ENCODE measurements around the gene KBTBD3. TPM values are rescaled to one million over a fixed set of nuclear protein-coding genes. Genes with fewer than 3 reads are reported as not detected.

KBTBD3 gene
- total and polyA plus RNA-seq, 4 donors, result 2.5 to 22.7 (median 5.2) TPM

GRCh38 chr11:106092446-106092845 lies 15.3 kb upstream of the KBTBD3 start:
- DNase-seq (no peak), ATAC-seq (ENCODE audit: insufficient read depth, low FRiP score) (no peak)
- 96 to 98% methylated on average over 1 of the region's 1 CpG for WGBS, 2 donors
- no peak overlapping the region for H3K9ac ChIP-seq (ENCODE audit: insufficient read depth in 1 of 2, low read length in 2 of 2)
- no peak overlapping the region for H3K4me3 ChIP-seq
- H3K27ac ChIP-seq (ENCODE audit: low read depth in 1 of 2, low read length in 1 of 2), result no peak overlapping the region
- no peaks in the 10 kb centered on the region for H3K9me3 ChIP-seq (ENCODE audit: control insufficient read depth in 4 of 4, insufficient read depth in 3 of 4, low read length in 3 of 4)
- no peaks in the 10 kb centered on the region for H3K27me3 ChIP-seq (ENCODE audit: control insufficient read depth in 3 of 3, insufficient read depth in 3 of 3, low read length in 2 of 3)
- peaks cover 0 to 6% (median 3%) of the 10 kb centered on the region in 5 donors for H3K4me1 ChIP-seq (ENCODE audit: control insufficient read depth in 5 of 5, insufficient read depth in 5 of 5, low read length in 5 of 5)
- no peak for TF ChIP-seq CTCF (IDR thresholded peaks at IDR 0.05; ENCODE audit: control extremely low read depth, extremely low read depth)
- H3K36me3 ChIP-seq (ENCODE audit: control insufficient read depth in 4 of 4, insufficient read depth in 4 of 4, low read length in 4 of 4), result peaks cover 3 to 55% (median 30%) of the 10 kb centered on the region in 4 donors

GRCh38 chr11:106091480-106092123 lies 14.5 kb upstream of the KBTBD3 start:
- peaks cover 0 to 13% (median 3%) of the 10 kb centered on the region in 5 donors for H3K4me1 ChIP-seq (ENCODE audit: control insufficient read depth in 5 of 5, insufficient read depth in 5 of 5, low read length in 5 of 5)
- whole genome bisulfite sequencing, 2 donors, result 54 to 78% methylated on average over 3 of the region's 3 CpGs

GRCh38 chr11:106088896-106089295 lies 11.7 kb upstream of the KBTBD3 start:
- Histone ChIP-seq H3K36me3 (ENCODE audit: control insufficient read depth in 4 of 4, insufficient read depth in 4 of 4, low read length in 4 of 4) (peaks cover 3 to 39% (median 17%) of the 10 kb centered on the region in 4 donors), H3K27ac (ENCODE audit: low read depth in 1 of 2, low read length in 1 of 2) (no peak overlapping the region), H3K4me1 (ENCODE audit: control insufficient read depth in 5 of 5, insufficient read depth in 5 of 5, low read length in 5 of 5) (peaks cover 0 to 13% (median 3%) of the 10 kb centered on the region in 5 donors), H3K27me3 (ENCODE audit: control insufficient read depth in 3 of 3, insufficient read depth in 3 of 3, low read length in 2 of 3) (no peaks in the 10 kb centered on the region), H3K4me3 (no peak overlapping the region), H3K9ac (ENCODE audit: insufficient read depth in 1 of 2, low read length in 2 of 2) (peak overlapping the region in 1 of 2 donors; percentile 53), H3K9me3 (ENCODE audit: control insufficient read depth in 4 of 4, insufficient read depth in 3 of 4, low read length in 3 of 4) (no peaks in the 10 kb centered on the region)
- WGBS, 2 donors, result 81 to 87% methylated on average over 4 of the region's 4 CpGs
- DNase-seq, result no peak
- no peak for TF ChIP-seq CTCF (IDR thresholded peaks at IDR 0.05; ENCODE audit: control extremely low read depth, extremely low read depth)
- no peak for ATAC-seq (ENCODE audit: insufficient read depth, low FRiP score)

More at GRCh38 chr11:106091480-106092123, 14.5 kb upstream of the KBTBD3 start:
- no peak for DNase-seq
- no peak overlapping the region for H3K4me3 ChIP-seq
- H3K9ac ChIP-seq (ENCODE audit: insufficient read depth in 1 of 2, low read length in 2 of 2), result no peak overlapping the region
- TF ChIP-seq CTCF (IDR thresholded peaks at IDR 0.05; ENCODE audit: control extremely low read depth, extremely low read depth), result no peak
- peak; percentile 64 for ATAC-seq (ENCODE audit: insufficient read depth, low FRiP score)
- H3K27ac ChIP-seq (ENCODE audit: low read depth in 1 of 2, low read length in 1 of 2), result no peak overlapping the region
- no peaks in the 10 kb centered on the region for H3K9me3 ChIP-seq (ENCODE audit: control insufficient read depth in 4 of 4, insufficient read depth in 3 of 4, low read length in 3 of 4)
- peaks cover 3 to 52% (median 25%) of the 10 kb centered on the region in 4 donors for H3K36me3 ChIP-seq (ENCODE audit: control insufficient read depth in 4 of 4, insufficient read depth in 4 of 4, low read length in 4 of 4)
- H3K27me3 ChIP-seq (ENCODE audit: control insufficient read depth in 3 of 3, insufficient read depth in 3 of 3, low read length in 2 of 3), result no peaks in the 10 kb centered on the region
